Measurements from ENCODE around the gene PTPRG. TPM values are rescaled to one million over a fixed set of nuclear protein-coding genes. Genes with fewer than 3 reads are reported as not detected.

Gene PTPRG
- total RNA-seq, 2 experiments from 2014 or later = not detected

GRCh38 chr3:61832375-61833229 lies 271.2 kb downstream of the PTPRG start:
- DNase-seq = no peak
- no peaks in the 10 kb centered on the region for H3K27me3 Mint-ChIP-seq (ENCODE audit: low read depth)
- no peaks in the 10 kb centered on the region for H3K36me3 Mint-ChIP-seq (ENCODE audit: low read depth)
- H3K27ac Mint-ChIP-seq = no peak overlapping the region
- ATAC-seq = no peak
- no peaks in the 10 kb centered on the region for H3K4me1 Mint-ChIP-seq (ENCODE audit: low read depth)
- H3K4me3 Mint-ChIP-seq = no peak overlapping the region
- CTCF ChIA-PET = no interaction called here
- POLR2A ChIA-PET = no interaction called here
- H3K9me3 Mint-ChIP-seq (ENCODE audit: insufficient read depth) = no peaks in the 10 kb centered on the region

- Mint-ChIP-seq H3K27ac (no peak overlapping the region), H3K9me3 (ENCODE audit: insufficient read depth) (no peaks in the 10 kb centered on the region), H3K4me3 (no peak overlapping the region), H3K4me1 (ENCODE audit: low read depth) (no peaks in the 10 kb centered on the region), H3K27me3 (ENCODE audit: low read depth) (no peaks in the 10 kb centered on the region), H3K36me3 (ENCODE audit: low read depth) (no peaks in the 10 kb centered on the region)
- no peak for ATAC-seq
- DNase-seq = no peak
- CTCF ChIA-PET = no interaction called here
- POLR2A ChIA-PET = no interaction called here
These were observed 277.9 kb downstream of the PTPRG start for GRCh38 chr3:61839256-61839655.

DNA sequence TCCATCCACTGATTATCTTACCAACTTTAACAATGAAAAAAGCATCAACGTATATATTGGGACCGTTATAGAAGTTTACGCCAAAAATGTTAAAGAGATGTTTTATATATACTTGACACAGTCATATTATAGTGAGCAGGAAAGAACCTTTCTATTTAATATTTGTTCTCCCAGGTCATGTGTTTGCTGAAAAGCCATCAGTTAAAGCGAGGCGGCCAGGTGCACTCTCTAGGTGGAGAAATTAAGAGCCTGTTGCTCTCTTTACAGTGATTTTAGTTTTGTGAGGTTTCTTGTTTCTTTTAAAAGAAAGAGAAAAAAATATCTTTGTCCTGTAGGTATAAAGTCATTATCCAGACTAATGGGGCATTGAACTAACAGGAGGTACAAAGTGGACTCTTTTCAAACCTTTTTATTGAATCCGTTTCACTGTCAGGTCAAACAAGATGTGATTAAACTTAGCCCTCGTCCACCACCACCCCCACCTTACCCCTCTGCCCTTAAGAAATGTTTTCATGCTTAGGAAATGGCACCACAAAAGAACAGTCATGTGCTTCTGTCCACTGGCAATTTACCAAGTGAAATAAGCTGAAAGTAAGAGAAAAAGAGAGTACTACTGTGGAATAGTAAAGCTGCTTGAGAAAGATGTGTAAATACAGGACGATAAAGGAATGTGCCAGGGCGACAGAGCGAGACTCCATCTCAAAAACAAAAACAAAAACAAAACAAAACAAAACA lies 279.9 kb downstream of the PTPRG start:
- no peak for DNase-seq
- Mint-ChIP-seq H3K9me3 (ENCODE audit: insufficient read depth) (no peaks in the 10 kb centered on the region), H3K4me3 (no peak overlapping the region), H3K36me3 (ENCODE audit: low read depth) (no peaks in the 10 kb centered on the region), H3K27me3 (ENCODE audit: low read depth) (no peaks in the 10 kb centered on the region), H3K27ac (no peak overlapping the region), H3K4me1 (ENCODE audit: low read depth) (no peaks in the 10 kb centered on the region)
- no peak for ATAC-seq
- CTCF ChIA-PET = no interaction called here
- POLR2A ChIA-PET = no interaction called here

DNA sequence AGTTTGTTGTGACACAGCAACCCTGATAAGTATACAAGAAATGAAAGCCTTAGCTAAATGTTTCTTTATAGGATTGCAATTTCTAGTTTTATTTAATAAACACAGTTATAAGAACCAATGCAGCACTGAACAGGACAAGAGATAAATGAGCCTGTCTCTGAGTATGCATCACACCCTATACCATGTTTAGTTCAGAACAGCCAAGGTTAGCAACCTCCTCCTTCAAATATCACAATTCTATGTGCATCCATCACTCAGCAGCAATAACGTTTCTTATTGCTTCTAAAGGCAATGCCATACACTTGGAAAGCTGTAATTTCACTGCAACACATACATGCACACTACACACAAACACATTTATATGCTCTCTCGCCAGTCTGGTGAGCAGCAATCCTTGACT lies 280.6 kb downstream of the PTPRG start:
- Mint-ChIP-seq H3K36me3 (ENCODE audit: low read depth) (no peaks in the 10 kb centered on the region), H3K9me3 (ENCODE audit: insufficient read depth) (no peaks in the 10 kb centered on the region), H3K27ac (no peak overlapping the region), H3K4me3 (no peak overlapping the region), H3K27me3 (ENCODE audit: low read depth) (peaks cover 1% of the 10 kb centered on the region), H3K4me1 (ENCODE audit: low read depth) (no peaks in the 10 kb centered on the region)
- ATAC-seq (no peak), DNase-seq (no peak)
- CTCF ChIA-PET = no interaction called here
- POLR2A ChIA-PET = no interaction called here

DNA sequence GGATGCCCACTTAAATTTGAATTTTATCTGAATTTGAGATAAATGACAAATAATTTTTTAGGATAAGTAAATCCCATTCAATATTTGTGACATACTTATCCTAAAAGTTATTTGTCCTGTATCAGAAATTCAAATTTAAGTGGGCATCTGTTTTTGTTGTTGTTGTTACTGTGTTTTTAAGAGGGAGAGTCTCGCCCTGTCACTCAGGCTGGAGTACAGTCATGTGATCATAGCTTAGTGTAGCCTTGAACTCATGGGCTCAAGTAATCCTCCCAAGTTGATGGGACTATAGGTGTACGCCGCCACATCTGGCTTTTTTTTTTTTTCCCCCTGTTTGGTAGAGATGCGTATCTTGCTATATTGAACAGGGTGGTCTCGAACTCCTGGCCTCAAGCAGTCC lies 283.0 kb downstream of the PTPRG start:
- Mint-ChIP-seq H3K9me3 (ENCODE audit: insufficient read depth) (no peaks in the 10 kb centered on the region), H3K27ac (no peak overlapping the region), H3K27me3 (ENCODE audit: low read depth) (peaks cover 2% of the 10 kb centered on the region), H3K4me1 (ENCODE audit: low read depth) (no peaks in the 10 kb centered on the region), H3K36me3 (ENCODE audit: low read depth) (no peaks in the 10 kb centered on the region), H3K4me3 (no peak overlapping the region)
- ATAC-seq (no peak), DNase-seq (no peak)
- ChIA-PET POLR2A (no interaction called here), CTCF (no interaction called here)

DNA sequence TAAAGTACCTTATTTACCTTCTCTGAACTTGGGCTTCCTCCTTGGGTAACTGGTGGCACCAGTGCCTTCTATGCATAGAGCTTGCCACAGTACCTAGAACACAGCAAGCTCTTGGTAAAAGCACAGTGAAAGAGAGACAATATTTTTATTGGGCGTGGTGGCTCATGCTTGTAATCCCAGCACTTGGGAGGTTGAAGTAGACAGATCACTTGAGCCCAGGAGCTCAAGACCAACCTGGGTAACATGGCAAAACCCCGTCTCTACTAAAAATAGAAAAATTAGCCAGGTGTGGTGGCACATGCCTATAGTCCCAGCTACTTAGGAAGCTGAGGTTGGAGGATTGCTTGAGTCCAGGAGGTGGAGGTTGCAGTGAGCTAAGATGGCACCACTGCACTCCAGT lies 285.1 kb downstream of the PTPRG start:
- Mint-ChIP-seq H3K4me1 (ENCODE audit: low read depth) (no peaks in the 10 kb centered on the region), H3K9me3 (ENCODE audit: insufficient read depth) (no peaks in the 10 kb centered on the region), H3K27me3 (ENCODE audit: low read depth) (peaks cover 2% of the 10 kb centered on the region), H3K36me3 (ENCODE audit: low read depth) (no peaks in the 10 kb centered on the region), H3K4me3 (no peak overlapping the region), H3K27ac (no peak overlapping the region)
- ChIA-PET CTCF (no interaction called here), POLR2A (no interaction called here)
- DNase-seq (no peak), ATAC-seq (no peak)

- ChIA-PET POLR2A (no interaction called here), CTCF (no interaction called here)
- DNase-seq = no peak
These were observed 286.6 kb downstream of the PTPRG start for GRCh38 chr3:61847784-61848462.

GRCh38 chr3:61848885-61849284 lies 287.5 kb downstream of the PTPRG start:
- Mint-ChIP-seq H3K27me3 (ENCODE audit: low read depth) (peaks cover 2% of the 10 kb centered on the region), H3K4me1 (ENCODE audit: low read depth) (no peaks in the 10 kb centered on the region), H3K36me3 (ENCODE audit: low read depth) (no peaks in the 10 kb centered on the region), H3K9me3 (ENCODE audit: insufficient read depth) (no peaks in the 10 kb centered on the region), H3K27ac (no peak overlapping the region), H3K4me3 (no peak overlapping the region)
- ChIA-PET CTCF (no interaction called here), POLR2A (no interaction called here)
- ATAC-seq (no peak), DNase-seq (no peak)

More at GRCh38 chr3:61847784-61848462, 286.6 kb downstream of the PTPRG start:
- Mint-ChIP-seq H3K27ac (no peak overlapping the region), H3K9me3 (ENCODE audit: insufficient read depth) (no peaks in the 10 kb centered on the region), H3K4me1 (ENCODE audit: low read depth) (no peaks in the 10 kb centered on the region), H3K27me3 (ENCODE audit: low read depth) (peaks cover 2% of the 10 kb centered on the region), H3K36me3 (ENCODE audit: low read depth) (no peaks in the 10 kb centered on the region), H3K4me3 (no peak overlapping the region)
- ATAC-seq = no peak

- no peaks in the 10 kb centered on the region for H3K36me3 Mint-ChIP-seq (ENCODE audit: low read depth)
- no peak overlapping the region for H3K4me3 Mint-ChIP-seq
- POLR2A ChIA-PET = no interaction called here
- H3K27me3 Mint-ChIP-seq (ENCODE audit: low read depth) = peaks cover 4% of the 10 kb centered on the region
- ATAC-seq (no peak), DNase-seq (no peak)
- H3K4me1 Mint-ChIP-seq (ENCODE audit: low read depth) = no peaks in the 10 kb centered on the region
- H3K9me3 Mint-ChIP-seq (ENCODE audit: insufficient read depth) = no peaks in the 10 kb centered on the region
- CTCF ChIA-PET = no interaction called here
- no peak overlapping the region for H3K27ac Mint-ChIP-seq
These were observed 292.5 kb downstream of the PTPRG start for GRCh38 chr3:61853912-61854311.

DNA sequence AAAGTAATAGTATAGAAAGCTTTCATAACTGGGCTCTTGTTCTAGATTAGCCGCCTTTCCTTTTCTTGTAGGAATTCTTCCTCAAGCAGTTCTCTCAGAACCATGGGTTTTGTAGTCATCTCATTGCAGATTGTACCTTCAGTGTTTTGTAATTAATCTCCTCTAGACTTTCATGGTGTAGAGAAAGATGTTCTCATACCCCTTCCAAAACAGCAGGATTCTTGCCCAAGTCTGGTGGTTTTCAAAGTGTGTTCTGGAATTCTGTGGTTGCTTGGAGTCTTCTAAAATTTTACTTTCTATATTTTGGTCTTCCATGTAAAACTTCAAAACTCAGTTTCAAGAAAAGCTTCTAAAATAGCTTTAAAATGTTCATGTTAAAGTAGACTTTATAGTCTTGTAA lies 293.8 kb downstream of the PTPRG start:
- ChIA-PET CTCF (no interaction called here), POLR2A (no interaction called here)
- Mint-ChIP-seq H3K4me3 (no peak overlapping the region), H3K27me3 (ENCODE audit: low read depth) (peaks cover 4% of the 10 kb centered on the region), H3K27ac (no peak overlapping the region), H3K4me1 (ENCODE audit: low read depth) (no peaks in the 10 kb centered on the region), H3K36me3 (ENCODE audit: low read depth) (no peaks in the 10 kb centered on the region), H3K9me3 (ENCODE audit: insufficient read depth) (no peaks in the 10 kb centered on the region)
- ATAC-seq = no peak
- DNase-seq = no peak

DNA sequence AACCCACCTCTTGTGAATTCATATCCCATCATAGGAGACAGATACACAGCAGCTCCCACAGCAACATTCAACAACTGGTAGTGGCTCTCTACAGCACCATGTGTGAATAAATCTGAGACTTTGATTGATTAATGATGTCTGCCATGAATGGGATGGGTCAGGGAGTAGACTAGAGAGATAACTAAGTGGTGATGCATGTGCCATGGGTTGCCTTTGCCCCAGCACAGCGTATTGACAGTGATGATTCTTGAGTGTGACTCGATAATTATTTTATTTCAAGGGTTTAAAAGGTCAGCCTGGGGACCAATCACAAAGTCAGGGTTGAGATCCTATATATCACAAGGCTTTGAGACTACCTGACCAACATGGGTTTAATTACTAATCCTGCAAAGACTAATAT lies 295.9 kb downstream of the PTPRG start:
- CTCF ChIA-PET = interaction anchor here (1.9 kb wide), 2 partner anchors 79 to 331 kb away, joined by 8 to 10 read pairs; no protein-coding TSS in a partner anchor
- no peaks in the 10 kb centered on the region for H3K9me3 Mint-ChIP-seq (ENCODE audit: insufficient read depth)
- no peak for DNase-seq

DNA sequence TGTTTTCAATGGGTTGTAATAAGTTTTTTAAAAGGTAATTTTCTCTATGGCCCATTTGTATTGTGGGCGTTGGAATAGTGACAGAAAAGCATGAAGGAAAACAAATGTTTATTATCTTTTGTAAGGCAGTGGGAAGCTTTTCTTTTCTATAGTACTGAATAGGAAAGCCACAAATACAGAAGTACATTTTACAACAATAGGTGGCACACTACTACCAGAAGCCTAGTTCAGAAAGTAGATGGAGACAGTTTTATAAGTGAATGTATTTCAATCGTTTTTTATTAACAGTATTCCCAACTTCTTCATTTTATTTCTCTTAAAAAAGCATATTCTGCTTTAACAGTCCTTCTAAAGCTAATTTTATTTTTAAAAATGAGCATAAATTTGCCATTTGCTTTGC lies 296.7 kb downstream of the PTPRG start:
- CTCF ChIA-PET = interaction anchor here (1.9 kb wide), 2 partner anchors 79 to 330 kb away, joined by 8 to 10 read pairs; no protein-coding TSS in a partner anchor
- POLR2A ChIA-PET = no interaction called here

More for the DNA sequence above, 295.9 kb downstream of the PTPRG start:
- no peak overlapping the region for H3K27ac Mint-ChIP-seq
- no peak for ATAC-seq
- peaks cover 4% of the 10 kb centered on the region for H3K27me3 Mint-ChIP-seq (ENCODE audit: low read depth)
- H3K4me3 Mint-ChIP-seq = no peak overlapping the region
- POLR2A ChIA-PET = no interaction called here
- no peaks in the 10 kb centered on the region for H3K4me1 Mint-ChIP-seq (ENCODE audit: low read depth)
- H3K36me3 Mint-ChIP-seq (ENCODE audit: low read depth) = no peaks in the 10 kb centered on the region

More for the DNA sequence above, 296.7 kb downstream of the PTPRG start:
- Mint-ChIP-seq H3K27ac (no peak overlapping the region), H3K27me3 (ENCODE audit: low read depth) (peaks cover 4% of the 10 kb centered on the region), H3K4me1 (ENCODE audit: low read depth) (no peaks in the 10 kb centered on the region), H3K4me3 (no peak overlapping the region), H3K9me3 (ENCODE audit: insufficient read depth) (no peaks in the 10 kb centered on the region), H3K36me3 (ENCODE audit: low read depth) (no peaks in the 10 kb centered on the region)
- no peak for ATAC-seq
- DNase-seq = no peak

Measured in activated CD8-positive, alpha-beta T cell treated with anti-CD3 and anti-CD28 coated beads, Interleukin-2, amount 10 ng/mL, durations not matched to agents 7 days and 5 days (primary cell).